OCI-LY1 (cell line): ENCODE data around the gene LRCH1.

Source experiments
- H2AFZ ChIP-seq: fragments of 200-600 bp; sonication (generic), shearing (Covaris generic); 2 replicates; pipeline ENCODE4 v1.6.0; 2014; ENCODE audit warnings: antibody characterized with exemption, mild to moderate bottlenecking, low read length
- H3F3A ChIP-seq: fragments of 200-600 bp; sonication (generic), shearing (Covaris generic); 2 replicates; pipeline ENCODE4 v1.6.0; 2014; ENCODE audit warnings: mild to moderate bottlenecking, antibody characterized with exemption, low read length, moderate library complexity; ENCODE audit not compliant: insufficient read depth
- H3K27ac ChIP-seq: fragments of 200-600 bp; sonication (generic); 2 replicates; pipeline ENCODE4 v1.5.1; 2014; ENCODE audit warnings: low read length, mixed run types, mild to moderate bottlenecking, low read depth; ENCODE audit not compliant: poor library complexity, severe bottlenecking
- H3K27me3 ChIP-seq: fragments of 200-600 bp; sonication (generic); 2 replicates; pipeline ENCODE4 v1.6.0; 2014; ENCODE audit warnings: antibody characterized with exemption, mild to moderate bottlenecking, low read length, moderate library complexity; ENCODE audit not compliant: insufficient read depth
- H3K36me3 ChIP-seq: fragments of 200-600 bp; sonication (generic); 2 replicates; pipeline ENCODE4 v1.6.1; 2014; ENCODE audit warnings: mild to moderate bottlenecking, antibody characterized with exemption, low read length, moderate library complexity, mixed read lengths; ENCODE audit not compliant: insufficient read depth
- H3K4me1 ChIP-seq: fragments of 200-600 bp; sonication (generic); 2 replicates; pipeline ENCODE4 v1.5.1; 2014; ENCODE audit warnings: mild to moderate bottlenecking, low read length, moderate library complexity; ENCODE audit not compliant: insufficient read depth, severe bottlenecking
- H3K4me2 ChIP-seq: fragments of 200-600 bp; sonication (generic), shearing (Covaris generic); 2 replicates; pipeline ENCODE4 v1.6.1; 2014; ENCODE audit warnings: low read length
- H3K4me3 ChIP-seq: fragments of 200-600 bp; sonication (generic); 2 replicates; pipeline ENCODE4 v1.5.1; 2014; ENCODE audit warnings: low read length, low read depth, mild to moderate bottlenecking, mixed read lengths; ENCODE audit not compliant: poor library complexity, severe bottlenecking
- H3K79me2 ChIP-seq: fragments of 200-600 bp; shearing (Covaris generic); 2 replicates; pipeline ENCODE4 v1.6.1; 2016; ENCODE audit warnings: mixed run types, low read length, mixed read lengths; ENCODE audit not compliant: insufficient read depth
- H3K9ac ChIP-seq: fragments of 200-600 bp; sonication (generic), shearing (Covaris generic); 2 replicates; pipeline ENCODE4 v1.6.1; 2014; ENCODE audit warnings: mild to moderate bottlenecking, low read length, mixed read lengths
- H3K9me2 ChIP-seq: fragments of 200-600 bp; sonication (generic), shearing (Covaris generic); 2 replicates; pipeline ENCODE4 v1.6.1; 2014; ENCODE audit warnings: low read depth, mild to moderate bottlenecking, low read length, mixed read lengths
- H3K9me3 ChIP-seq: fragments of 200-600 bp; shearing (Covaris generic); 2 replicates; pipeline ENCODE4 v1.6.1; 2014; ENCODE audit warnings: low read length, mixed read lengths
- H4K20me1 ChIP-seq: fragments of 200-600 bp; sonication (generic), shearing (Covaris generic); 2 replicates; pipeline ENCODE4 v1.6.0; 2016; ENCODE audit warnings: mild to moderate bottlenecking, low read length; ENCODE audit not compliant: insufficient read depth
- EZH2 ChIP-seq: fragments of 200-600 bp; sonication (generic), shearing (Covaris generic); IDR thresholded peaks from 2 replicates; pipeline ENCODE4 v1.8.0; 2017; ENCODE audit warnings: borderline replicate concordance, mixed run types, mild to moderate bottlenecking, antibody characterized with exemption, low read length, moderate library complexity, mixed read lengths
- TF ChIP-seq, protein P1 (sequence below): fragments of 200-600 bp; sonication (generic), shearing (Covaris generic); IDR thresholded peaks from 2 replicates; pipeline ENCODE4 v1.5.1; 2017; ENCODE audit warnings: mild to moderate bottlenecking, antibody characterized with exemption, low read length, moderate library complexity, mixed read lengths

The LRCH1 gene

GRCh38 chr13:46606970-46607369, 54.0 kb downstream of the LRCH1 start:
- Histone ChIP-seq H3K4me2 (no peak overlapping the region), H2AFZ (no peak overlapping the region), H3F3A (no peaks in the 10 kb centered on the region), H3K9me2 (no peaks in the 10 kb centered on the region), H3K4me1 (no peaks in the 10 kb centered on the region), H3K36me3 (no peaks in the 10 kb centered on the region; the same call in 1 of the 2 replicates), H3K4me3 (no peak overlapping the region), H3K27me3 (no peaks in the 10 kb centered on the region), H3K27ac (no peak overlapping the region), H3K79me2 (no peaks in the 10 kb centered on the region), H3K9me3 (no peaks in the 10 kb centered on the region), H3K9ac (no peak overlapping the region), H4K20me1 (no peaks in the 10 kb centered on the region; the same call in 1 of the 2 replicates)
- no peak for TF ChIP-seq EZH2
- TF ChIP-seq, protein P1, sequence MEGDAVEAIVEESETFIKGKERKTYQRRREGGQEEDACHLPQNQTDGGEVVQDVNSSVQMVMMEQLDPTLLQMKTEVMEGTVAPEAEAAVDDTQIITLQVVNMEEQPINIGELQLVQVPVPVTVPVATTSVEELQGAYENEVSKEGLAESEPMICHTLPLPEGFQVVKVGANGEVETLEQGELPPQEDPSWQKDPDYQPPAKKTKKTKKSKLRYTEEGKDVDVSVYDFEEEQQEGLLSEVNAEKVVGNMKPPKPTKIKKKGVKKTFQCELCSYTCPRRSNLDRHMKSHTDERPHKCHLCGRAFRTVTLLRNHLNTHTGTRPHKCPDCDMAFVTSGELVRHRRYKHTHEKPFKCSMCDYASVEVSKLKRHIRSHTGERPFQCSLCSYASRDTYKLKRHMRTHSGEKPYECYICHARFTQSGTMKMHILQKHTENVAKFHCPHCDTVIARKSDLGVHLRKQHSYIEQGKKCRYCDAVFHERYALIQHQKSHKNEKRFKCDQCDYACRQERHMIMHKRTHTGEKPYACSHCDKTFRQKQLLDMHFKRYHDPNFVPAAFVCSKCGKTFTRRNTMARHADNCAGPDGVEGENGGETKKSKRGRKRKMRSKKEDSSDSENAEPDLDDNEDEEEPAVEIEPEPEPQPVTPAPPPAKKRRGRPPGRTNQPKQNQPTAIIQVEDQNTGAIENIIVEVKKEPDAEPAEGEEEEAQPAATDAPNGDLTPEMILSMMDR = no peak

DNA sequence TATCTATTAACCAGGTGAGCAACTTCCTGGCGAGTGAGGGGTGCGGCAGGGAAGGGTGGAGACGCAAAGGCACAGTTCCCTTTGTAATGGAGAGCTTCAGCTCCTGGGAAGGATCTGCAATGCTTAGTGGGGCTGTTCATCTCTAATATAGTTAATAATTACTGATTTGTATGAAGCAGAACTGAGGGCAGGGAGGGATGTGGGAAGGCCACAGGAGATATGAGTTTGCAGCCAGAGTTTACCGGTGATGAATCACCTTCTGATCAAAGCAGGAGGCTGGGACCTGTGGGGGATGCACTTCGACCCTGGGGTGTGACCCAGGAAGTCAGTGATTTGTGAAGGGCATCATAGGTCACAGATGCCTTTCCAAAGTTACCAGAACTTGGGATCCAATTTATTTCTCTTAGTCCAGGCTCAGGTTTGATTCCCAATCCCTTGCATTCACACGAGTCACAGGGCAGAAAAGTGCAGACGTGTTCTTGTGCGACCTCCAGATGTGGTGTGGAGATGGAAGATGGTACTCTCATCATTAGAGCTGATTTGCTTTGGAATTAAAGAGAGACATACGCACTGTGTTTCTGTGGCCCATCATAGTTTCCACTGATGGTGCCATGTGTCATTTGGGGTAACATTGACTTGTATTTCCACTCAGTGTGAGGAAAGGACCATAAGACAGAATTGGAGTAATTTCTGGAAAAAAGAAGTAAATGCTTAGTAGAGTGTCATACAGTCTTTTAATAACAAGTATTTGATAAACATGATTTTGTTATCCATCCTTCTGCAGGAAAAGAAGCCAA, 55.0 kb downstream of the LRCH1 start:
- H3K9ac ChIP-seq = no peak overlapping the region
- TF ChIP-seq EZH2 = no peak
- TF ChIP-seq, protein P1 = no peak
- no peaks in the 10 kb centered on the region; the same call in 1 of the 2 replicates for H4K20me1 ChIP-seq
- H3K4me3 ChIP-seq = no peak overlapping the region
- H3K9me3 ChIP-seq = no peaks in the 10 kb centered on the region
- no peaks in the 10 kb centered on the region for H3K27me3 ChIP-seq
- no peak overlapping the region for H2AFZ ChIP-seq
- no peaks in the 10 kb centered on the region for H3K4me1 ChIP-seq
- no peaks in the 10 kb centered on the region; the same call in 1 of the 2 replicates for H3K36me3 ChIP-seq
- no peaks in the 10 kb centered on the region for H3K79me2 ChIP-seq
- no peaks in the 10 kb centered on the region for H3K9me2 ChIP-seq
- no peaks in the 10 kb centered on the region for H3F3A ChIP-seq
- no peak overlapping the region for H3K27ac ChIP-seq
- no peak overlapping the region for H3K4me2 ChIP-seq

GRCh38 chr13:46609052-46609451, 56.1 kb downstream of the LRCH1 start:
- no peak overlapping the region for H3K4me3 ChIP-seq
- H3K9me3 ChIP-seq = no peaks in the 10 kb centered on the region
- no peaks in the 10 kb centered on the region for H3K9me2 ChIP-seq
- H2AFZ ChIP-seq = no peak overlapping the region
- TF ChIP-seq, protein P1 = no peak
- no peak for TF ChIP-seq EZH2
- H3K27me3 ChIP-seq = no peaks in the 10 kb centered on the region
- H3K79me2 ChIP-seq = no peaks in the 10 kb centered on the region
- no peak overlapping the region for H3K27ac ChIP-seq
- H4K20me1 ChIP-seq = no peaks in the 10 kb centered on the region; the same call in 1 of the 2 replicates
- H3K36me3 ChIP-seq = no peaks in the 10 kb centered on the region; the same call in 1 of the 2 replicates
- H3K9ac ChIP-seq = no peak overlapping the region
- H3K4me2 ChIP-seq = no peak overlapping the region
- no peaks in the 10 kb centered on the region for H3K4me1 ChIP-seq
- H3F3A ChIP-seq = no peaks in the 10 kb centered on the region
